HEK293 (cell line): ENCODE data around the gene STK40.

ENCODE experiments used
- CTCF ChIA-PET: fragments of 350-600 bp; formaldehyde crosslinking; extraction: SDS; loops from one replicate; lab custom pipeline; 2021; ENCODE audit warnings: antibody characterized with exemption; lab: Yijun Ruan, JAX
- POLR2A ChIA-PET: fragments of 300-600 bp; formaldehyde crosslinking; extraction: SDS; loops from one replicate; lab custom pipeline; 2020; ENCODE audit warnings: antibody characterized with exemption, inconsistent platforms; lab: Yijun Ruan, JAX
- H3K27ac ChIP-seq: fragments of 200-500 bp; sonication (Bioruptor generic); 2 replicates; pipeline ENCODE4 v1.5.1; 2014; ENCODE audit warnings: low read depth, low read length, control low read depth, inconsistent platforms; ENCODE audit errors: extremely low read depth
- H3K36me3 ChIP-seq, 2 experiments: fragments of 200-500 bp in 1 of 2; sonication (Bioruptor generic) in 1 of 2; 1 replicate in 1 of 2; 2 replicates in 1 of 2; pipeline ENCODE4 v1.5.1; 2014 to 2017; ENCODE audit warnings: inconsistent platforms in 2 of 2, low read length in 2 of 2; ENCODE audit not compliant: control insufficient read depth in 2 of 2, insufficient read depth in 1 of 2
- H3K4me1 ChIP-seq: fragments of 200-500 bp; sonication (Bioruptor generic); 2 replicates; pipeline ENCODE4 v1.5.1; 2014; ENCODE audit warnings: mild to moderate bottlenecking, low read length, inconsistent platforms; ENCODE audit not compliant: control insufficient read depth, insufficient read depth
- H3K4me3 ChIP-seq: 2 replicates; pipeline ENCODE4 v1.5.1; 2011; ENCODE audit warnings: low read depth, mild to moderate bottlenecking, control low read depth, low read length, moderate library complexity
- H3K9me3 ChIP-seq: fragments of 200-500 bp; sonication (Bioruptor generic); 2 replicates; pipeline ENCODE4 v1.5.1; 2014; ENCODE audit warnings: low read depth, low read length, inconsistent platforms; ENCODE audit not compliant: control insufficient read depth, insufficient read depth
- EGR2 ChIP-seq: fragments of 450-650 bp; formaldehyde crosslinking; IDR thresholded peaks from 2 replicates; pipeline ENCODE4 v1.5.1; 2016; ENCODE audit warnings: low read depth, missing biosample characterization, missing genetic modification characterization
- GLI2 ChIP-seq: fragments of 450-650 bp; formaldehyde crosslinking; IDR thresholded peaks from 2 replicates; pipeline ENCODE4; 2017; ENCODE audit warnings: missing biosample characterization, missing genetic modification characterization, low read depth, borderline replicate concordance
- KLF8 ChIP-seq: fragments of 450-650 bp; formaldehyde crosslinking; IDR thresholded peaks from 2 replicates; pipeline ENCODE4 v1.5.1; 2016; ENCODE audit warnings: missing biosample characterization, missing genetic modification characterization
- YY2 ChIP-seq: fragments of 450-650 bp; formaldehyde crosslinking; IDR thresholded peaks from 2 replicates; pipeline ENCODE4 v1.5.1; 2016; ENCODE audit warnings: missing biosample characterization, missing genetic modification characterization
- ZEB2 ChIP-seq: fragments of 450-650 bp; formaldehyde crosslinking; IDR thresholded peaks from 2 replicates; pipeline ENCODE4 v1.5.1; 2016; ENCODE audit warnings: missing biosample characterization, missing genetic modification characterization
- ZIC2 ChIP-seq: fragments of 450-650 bp; formaldehyde crosslinking; IDR thresholded peaks from 2 replicates; pipeline ENCODE4 v1.5.1; 2016; ENCODE audit warnings: missing biosample characterization, missing genetic modification characterization
- ZNF341 ChIP-seq: fragments of 450-650 bp; formaldehyde crosslinking; IDR thresholded peaks from 2 replicates; pipeline ENCODE4; 2016; ENCODE audit warnings: low read depth, missing biosample characterization, missing genetic modification characterization
- ZNF423 ChIP-seq: fragments of 450-650 bp; formaldehyde crosslinking; IDR thresholded peaks from 2 replicates; pipeline ENCODE4 v1.5.1; 2016; ENCODE audit warnings: missing biosample characterization, missing genetic modification characterization
- ZNF529 ChIP-seq: fragments of 450-650 bp; formaldehyde crosslinking; IDR thresholded peaks from 2 replicates; pipeline ENCODE4 v1.5.1; 2017; ENCODE audit warnings: missing genetic modification characterization, missing biosample characterization; ENCODE audit not compliant: insufficient replicate concordance
- ZNF544 ChIP-seq: fragments of 450-650 bp; formaldehyde crosslinking; IDR thresholded peaks from 2 replicates; pipeline ENCODE4 v1.5.0; 2017; ENCODE audit warnings: missing biosample characterization, missing genetic modification characterization
- ZNF549 ChIP-seq: fragments of 450-650 bp; IDR thresholded peaks from 2 replicates; pipeline ENCODE4 v1.5.1; 2018; ENCODE audit warnings: missing biosample characterization, missing genetic modification characterization, mild to moderate bottlenecking, inconsistent platforms, moderate library complexity
- ZNF777 ChIP-seq: fragments of 450-650 bp; formaldehyde crosslinking; IDR thresholded peaks from 2 replicates; pipeline ENCODE4 v1.5.1; 2017; ENCODE audit warnings: missing biosample characterization, missing genetic modification characterization, borderline replicate concordance
- ZNF791 ChIP-seq: fragments of 450-650 bp; formaldehyde crosslinking; IDR thresholded peaks from 2 replicates; pipeline ENCODE4 v1.5.1; 2016; ENCODE audit warnings: missing biosample characterization, missing genetic modification characterization
- ZNF830 ChIP-seq: fragments of 450-650 bp; IDR thresholded peaks from 2 replicates; pipeline ENCODE4 v1.5.0; 2018; ENCODE audit warnings: missing biosample characterization, missing genetic modification characterization, low read depth, mild to moderate bottlenecking, moderate library complexity
- TF ChIP-seq, protein P1 (sequence below): fragments of 450-650 bp; formaldehyde crosslinking; IDR thresholded peaks from 2 replicates; pipeline ENCODE4 v1.5.1; 2016; ENCODE audit warnings: missing biosample characterization, missing genetic modification characterization, low read depth
- TF ChIP-seq, protein P2 (sequence below): fragments of 450-650 bp; formaldehyde crosslinking; IDR thresholded peaks from 2 replicates; pipeline ENCODE4 v1.5.1; 2016; ENCODE audit warnings: missing biosample characterization, missing genetic modification characterization
- TF ChIP-seq, protein P3 (sequence below): fragments of 450-650 bp; formaldehyde crosslinking; IDR thresholded peaks from 2 replicates; pipeline ENCODE4 v1.5.1; 2016; ENCODE audit warnings: missing biosample characterization, missing genetic modification characterization
- TF ChIP-seq, protein P4 (sequence below): fragments of 450-650 bp; formaldehyde crosslinking; IDR thresholded peaks from 2 replicates; pipeline ENCODE4 v1.5.1; 2016; ENCODE audit warnings: missing biosample characterization, missing genetic modification characterization, low read depth

Gene STK40

DNA sequence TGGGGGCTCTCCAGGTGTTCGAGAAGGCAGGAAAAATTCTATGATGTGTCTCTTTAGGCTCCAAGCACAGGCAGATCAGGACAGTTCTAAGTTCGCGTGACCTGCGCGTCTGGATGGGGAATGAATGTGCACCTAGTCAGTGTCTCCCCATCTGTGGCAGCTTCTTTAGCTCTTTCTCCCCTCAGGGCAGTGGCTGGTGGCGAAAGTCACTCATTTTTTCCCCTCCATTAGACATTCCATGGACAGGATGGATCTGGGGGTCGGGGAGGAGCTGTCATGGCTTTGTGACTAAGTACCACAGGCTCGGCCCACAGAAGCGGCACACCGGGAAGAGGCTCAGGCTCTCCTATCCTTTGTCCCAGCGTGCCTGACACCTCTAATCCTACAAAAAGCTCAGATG, 31.2 kb downstream of the STK40 start:
- Histone ChIP-seq H3K9me3 (no peaks in the 10 kb centered on the region), H3K36me3 (peaks cover 0 to 93% of the 10 kb centered on the region in 2 experiments; a peak in 2 of 3 replicates)
- POLR2A ChIA-PET: no interaction called here

DNA sequence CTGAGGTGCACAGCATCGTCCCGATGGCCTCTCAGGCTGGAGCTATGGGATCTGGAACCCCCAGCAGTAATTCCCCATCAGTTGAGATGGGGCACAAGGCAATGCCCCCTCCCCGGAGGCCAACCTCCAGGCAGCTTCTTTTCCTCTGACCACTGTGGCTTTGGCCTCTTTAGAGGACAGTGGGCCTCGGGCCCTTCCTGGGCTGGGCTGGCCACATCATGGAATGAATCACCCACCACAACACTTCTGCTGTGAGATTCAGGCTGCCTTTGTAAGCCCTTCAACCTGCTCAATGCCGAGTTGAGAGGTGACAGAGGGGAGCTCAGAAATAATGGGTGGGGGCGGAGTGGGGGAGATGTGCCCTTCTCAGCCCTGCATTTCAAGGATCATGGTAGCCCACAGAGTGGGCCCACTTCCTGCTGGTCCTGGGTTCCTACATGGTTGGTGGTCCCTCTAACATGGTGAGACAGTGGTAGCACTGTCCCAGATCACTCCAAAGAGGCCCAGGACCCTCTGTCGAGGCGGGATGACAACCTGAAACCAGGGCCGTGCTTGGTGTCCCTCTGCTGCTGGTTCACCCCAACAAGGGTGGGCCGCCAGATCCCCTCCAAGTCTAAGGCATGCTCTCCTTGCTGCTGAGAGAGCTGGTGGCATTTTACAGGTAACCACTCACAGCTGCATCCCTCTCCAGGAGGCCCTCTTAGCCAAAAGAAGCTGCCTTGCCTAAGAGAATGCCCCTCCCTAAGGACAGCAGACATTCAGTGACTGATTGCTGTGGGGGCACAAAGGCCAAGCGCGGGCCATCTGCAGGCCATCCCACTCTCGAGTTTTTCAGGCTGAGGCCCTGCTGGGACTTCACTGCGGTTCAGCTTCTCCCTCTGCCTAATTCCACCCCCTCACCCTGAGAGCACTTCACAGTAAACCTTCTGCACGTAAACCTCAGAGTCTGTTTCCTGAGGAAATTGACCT, 32.5 kb downstream of the STK40 start:
- Histone ChIP-seq H3K9me3 (no peaks in the 10 kb centered on the region), H3K4me1 (no peaks in the 10 kb centered on the region), H3K27ac (no peak overlapping the region), H3K4me3 (no peak overlapping the region), H3K36me3 (peaks cover 0 to 93% of the 10 kb centered on the region in 2 experiments; a peak in 2 of 3 replicates)
- CTCF ChIA-PET: interaction anchor here (0.7 to 3.5 kb wide), 5 partner anchors 10 to 35 kb away, joined by 3 to 17 read pairs (median 3); partner anchors contain the start of gene EVA1B
- POLR2A ChIA-PET: no interaction called here
- TF ChIP-seq, protein P1, sequence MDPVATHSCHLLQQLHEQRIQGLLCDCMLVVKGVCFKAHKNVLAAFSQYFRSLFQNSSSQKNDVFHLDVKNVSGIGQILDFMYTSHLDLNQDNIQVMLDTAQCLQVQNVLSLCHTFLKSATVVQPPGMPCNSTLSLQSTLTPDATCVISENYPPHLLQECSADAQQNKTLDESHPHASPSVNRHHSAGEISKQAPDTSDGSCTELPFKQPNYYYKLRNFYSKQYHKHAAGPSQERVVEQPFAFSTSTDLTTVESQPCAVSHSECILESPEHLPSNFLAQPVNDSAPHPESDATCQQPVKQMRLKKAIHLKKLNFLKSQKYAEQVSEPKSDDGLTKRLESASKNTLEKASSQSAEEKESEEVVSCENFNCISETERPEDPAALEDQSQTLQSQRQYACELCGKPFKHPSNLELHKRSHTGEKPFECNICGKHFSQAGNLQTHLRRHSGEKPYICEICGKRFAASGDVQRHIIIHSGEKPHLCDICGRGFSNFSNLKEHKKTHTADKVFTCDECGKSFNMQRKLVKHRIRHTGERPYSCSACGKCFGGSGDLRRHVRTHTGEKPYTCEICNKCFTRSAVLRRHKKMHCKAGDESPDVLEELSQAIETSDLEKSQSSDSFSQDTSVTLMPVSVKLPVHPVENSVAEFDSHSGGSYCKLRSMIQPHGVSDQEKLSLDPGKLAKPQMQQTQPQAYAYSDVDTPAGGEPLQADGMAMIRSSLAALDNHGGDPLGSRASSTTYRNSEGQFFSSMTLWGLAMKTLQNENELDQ (tag by site-specific recombination): no peak
- 0 out of 2 replicates have a peak, but pooled peaks have one; percentile 22 for TF ChIP-seq EGR2 (tag by site-specific recombination)

More for the DNA sequence above, 31.2 kb downstream of the STK40 start:
- Histone ChIP-seq H3K4me1 (no peaks in the 10 kb centered on the region), H3K27ac (no peak overlapping the region), H3K4me3 (no peak overlapping the region)
- TF ChIP-seq KLF8 (tag by site-specific recombination) (no peak), ZNF423 (no peak), ZNF791 (tag by site-specific recombination) (no peak), GLI2 (no peak)
- TF ChIP-seq, protein P2, sequence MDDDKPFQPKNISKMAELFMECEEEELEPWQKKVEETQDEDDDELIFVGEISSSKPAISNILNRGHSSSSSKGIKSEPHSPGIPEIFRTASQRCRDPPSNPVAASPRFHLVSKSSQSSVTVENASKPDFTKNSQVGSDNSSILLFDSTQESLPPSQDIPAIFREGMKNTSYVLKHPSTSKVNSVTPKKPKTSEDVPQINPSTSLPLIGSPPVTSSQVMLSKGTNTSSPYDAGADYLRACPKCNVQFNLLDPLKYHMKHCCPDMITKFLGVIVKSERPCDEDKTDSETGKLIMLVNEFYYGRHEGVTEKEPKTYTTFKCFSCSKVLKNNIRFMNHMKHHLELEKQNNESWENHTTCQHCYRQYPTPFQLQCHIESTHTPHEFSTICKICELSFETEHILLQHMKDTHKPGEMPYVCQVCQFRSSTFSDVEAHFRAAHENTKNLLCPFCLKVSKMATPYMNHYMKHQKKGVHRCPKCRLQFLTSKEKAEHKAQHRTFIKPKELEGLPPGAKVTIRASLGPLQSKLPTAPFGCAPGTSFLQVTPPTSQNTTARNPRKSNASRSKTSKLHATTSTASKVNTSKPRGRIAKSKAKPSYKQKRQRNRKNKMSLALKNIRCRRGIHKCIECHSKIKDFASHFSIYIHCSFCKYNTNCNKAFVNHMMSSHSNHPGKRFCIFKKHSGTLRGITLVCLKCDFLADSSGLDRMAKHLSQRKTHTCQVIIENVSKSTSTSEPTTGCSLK (tag by site-specific recombination): no peak
- TF ChIP-seq, protein P3, sequence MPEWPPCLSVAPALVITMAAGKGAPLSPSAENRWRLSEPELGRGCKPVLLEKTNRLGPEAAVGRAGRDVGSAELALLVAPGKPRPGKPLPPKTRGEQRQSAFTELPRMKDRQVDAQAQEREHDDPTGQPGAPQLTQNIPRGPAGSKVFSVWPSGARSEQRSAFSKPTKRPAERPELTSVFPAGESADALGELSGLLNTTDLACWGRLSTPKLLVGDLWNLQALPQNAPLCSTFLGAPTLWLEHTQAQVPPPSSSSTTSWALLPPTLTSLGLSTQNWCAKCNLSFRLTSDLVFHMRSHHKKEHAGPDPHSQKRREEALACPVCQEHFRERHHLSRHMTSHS (tag by site-specific recombination): no peak
- TF ChIP-seq, protein P4, sequence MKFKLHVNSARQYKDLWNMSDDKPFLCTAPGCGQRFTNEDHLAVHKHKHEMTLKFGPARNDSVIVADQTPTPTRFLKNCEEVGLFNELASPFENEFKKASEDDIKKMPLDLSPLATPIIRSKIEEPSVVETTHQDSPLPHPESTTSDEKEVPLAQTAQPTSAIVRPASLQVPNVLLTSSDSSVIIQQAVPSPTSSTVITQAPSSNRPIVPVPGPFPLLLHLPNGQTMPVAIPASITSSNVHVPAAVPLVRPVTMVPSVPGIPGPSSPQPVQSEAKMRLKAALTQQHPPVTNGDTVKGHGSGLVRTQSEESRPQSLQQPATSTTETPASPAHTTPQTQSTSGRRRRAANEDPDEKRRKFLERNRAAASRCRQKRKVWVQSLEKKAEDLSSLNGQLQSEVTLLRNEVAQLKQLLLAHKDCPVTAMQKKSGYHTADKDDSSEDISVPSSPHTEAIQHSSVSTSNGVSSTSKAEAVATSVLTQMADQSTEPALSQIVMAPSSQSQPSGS: no peak
- CTCF ChIA-PET: interaction anchor here (3.5 kb wide), 1 partner anchor 11 kb away, joined by 17 read pairs; no protein-coding TSS in a partner anchor

DNA sequence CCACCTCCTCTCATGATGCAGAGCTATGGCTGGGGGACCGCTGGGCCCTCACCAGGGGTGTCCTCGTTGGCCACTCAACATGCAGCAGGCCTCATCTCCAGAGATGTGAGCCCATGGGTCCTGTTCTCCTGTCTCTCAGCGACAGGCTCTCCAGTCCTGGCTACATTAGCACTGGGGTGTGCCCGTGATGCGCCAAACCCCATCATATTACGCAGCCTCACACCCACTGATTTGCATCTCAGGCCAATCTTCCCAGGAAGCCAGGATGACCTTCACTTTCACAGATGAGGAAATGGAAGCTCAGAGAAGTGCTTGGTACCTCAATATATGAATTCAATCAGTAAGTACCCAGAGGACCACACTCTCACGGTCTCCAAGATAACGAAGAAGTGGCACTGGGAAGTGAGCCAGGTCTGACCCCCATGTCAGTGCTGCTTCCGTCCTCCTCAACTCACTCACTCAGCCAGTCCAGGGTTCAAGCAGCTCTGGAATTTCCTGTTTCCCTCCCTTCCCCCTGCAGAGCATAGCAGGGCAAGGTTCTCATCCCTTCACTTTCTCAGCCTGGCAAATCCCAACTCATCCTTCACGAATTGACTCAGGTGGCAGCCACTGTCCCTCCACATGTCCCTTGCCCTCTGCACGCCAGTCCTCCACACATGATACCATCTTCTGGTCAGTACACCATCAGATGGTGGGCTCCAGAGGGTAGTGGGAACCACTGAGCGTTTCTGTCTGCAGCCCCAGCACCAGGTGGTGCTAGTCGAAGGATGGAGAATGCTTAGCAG, 33.4 kb downstream of the STK40 start:
- H3K36me3 ChIP-seq: peaks cover 0 to 92% of the 10 kb centered on the region in 2 experiments; a peak in 2 of 3 replicates
- POLR2A ChIA-PET: interaction anchor here (0.5 kb wide), 1 partner anchor 19 kb away, joined by 7 read pairs; no protein-coding TSS in a partner anchor
- no peak overlapping the region for H3K4me3 ChIP-seq
- H3K27ac ChIP-seq: no peak overlapping the region
- no peak for TF ChIP-seq ZEB2 (tag by site-specific recombination)
- TF ChIP-seq YY2: no peak
- no peak for TF ChIP-seq KLF8 (tag by site-specific recombination)
- TF ChIP-seq ZNF341: no peak
- no peak for TF ChIP-seq ZNF777 (tag by site-specific recombination)
- TF ChIP-seq ZNF544 (tag by site-specific recombination): no peak
- TF ChIP-seq ZIC2 (tag by site-specific recombination): no peak
- TF ChIP-seq ZNF529 (tag by site-specific recombination): no peak
- no peak for TF ChIP-seq ZNF830 (tag by site-specific recombination)
- TF ChIP-seq ZNF549 (tag by site-specific recombination): no peak
- CTCF ChIA-PET: interaction anchor here (0.7 to 3.5 kb wide), 5 partner anchors 9 to 36 kb away, joined by 3 to 17 read pairs (median 5); no protein-coding TSS in a partner anchor
- no peaks in the 10 kb centered on the region for H3K9me3 ChIP-seq
- no peaks in the 10 kb centered on the region for H3K4me1 ChIP-seq
